ENCODE measurements around the gene BMERB1. TPM values are rescaled to one million over a fixed set of nuclear protein-coding genes. Genes with fewer than 3 reads are reported as not detected.

BMERB1 gene
- total and polyA plus RNA-seq, 2 experiments from 2014 or later, result 17.3 to 28.1 TPM

- TF ChIP-seq, protein P1, sequence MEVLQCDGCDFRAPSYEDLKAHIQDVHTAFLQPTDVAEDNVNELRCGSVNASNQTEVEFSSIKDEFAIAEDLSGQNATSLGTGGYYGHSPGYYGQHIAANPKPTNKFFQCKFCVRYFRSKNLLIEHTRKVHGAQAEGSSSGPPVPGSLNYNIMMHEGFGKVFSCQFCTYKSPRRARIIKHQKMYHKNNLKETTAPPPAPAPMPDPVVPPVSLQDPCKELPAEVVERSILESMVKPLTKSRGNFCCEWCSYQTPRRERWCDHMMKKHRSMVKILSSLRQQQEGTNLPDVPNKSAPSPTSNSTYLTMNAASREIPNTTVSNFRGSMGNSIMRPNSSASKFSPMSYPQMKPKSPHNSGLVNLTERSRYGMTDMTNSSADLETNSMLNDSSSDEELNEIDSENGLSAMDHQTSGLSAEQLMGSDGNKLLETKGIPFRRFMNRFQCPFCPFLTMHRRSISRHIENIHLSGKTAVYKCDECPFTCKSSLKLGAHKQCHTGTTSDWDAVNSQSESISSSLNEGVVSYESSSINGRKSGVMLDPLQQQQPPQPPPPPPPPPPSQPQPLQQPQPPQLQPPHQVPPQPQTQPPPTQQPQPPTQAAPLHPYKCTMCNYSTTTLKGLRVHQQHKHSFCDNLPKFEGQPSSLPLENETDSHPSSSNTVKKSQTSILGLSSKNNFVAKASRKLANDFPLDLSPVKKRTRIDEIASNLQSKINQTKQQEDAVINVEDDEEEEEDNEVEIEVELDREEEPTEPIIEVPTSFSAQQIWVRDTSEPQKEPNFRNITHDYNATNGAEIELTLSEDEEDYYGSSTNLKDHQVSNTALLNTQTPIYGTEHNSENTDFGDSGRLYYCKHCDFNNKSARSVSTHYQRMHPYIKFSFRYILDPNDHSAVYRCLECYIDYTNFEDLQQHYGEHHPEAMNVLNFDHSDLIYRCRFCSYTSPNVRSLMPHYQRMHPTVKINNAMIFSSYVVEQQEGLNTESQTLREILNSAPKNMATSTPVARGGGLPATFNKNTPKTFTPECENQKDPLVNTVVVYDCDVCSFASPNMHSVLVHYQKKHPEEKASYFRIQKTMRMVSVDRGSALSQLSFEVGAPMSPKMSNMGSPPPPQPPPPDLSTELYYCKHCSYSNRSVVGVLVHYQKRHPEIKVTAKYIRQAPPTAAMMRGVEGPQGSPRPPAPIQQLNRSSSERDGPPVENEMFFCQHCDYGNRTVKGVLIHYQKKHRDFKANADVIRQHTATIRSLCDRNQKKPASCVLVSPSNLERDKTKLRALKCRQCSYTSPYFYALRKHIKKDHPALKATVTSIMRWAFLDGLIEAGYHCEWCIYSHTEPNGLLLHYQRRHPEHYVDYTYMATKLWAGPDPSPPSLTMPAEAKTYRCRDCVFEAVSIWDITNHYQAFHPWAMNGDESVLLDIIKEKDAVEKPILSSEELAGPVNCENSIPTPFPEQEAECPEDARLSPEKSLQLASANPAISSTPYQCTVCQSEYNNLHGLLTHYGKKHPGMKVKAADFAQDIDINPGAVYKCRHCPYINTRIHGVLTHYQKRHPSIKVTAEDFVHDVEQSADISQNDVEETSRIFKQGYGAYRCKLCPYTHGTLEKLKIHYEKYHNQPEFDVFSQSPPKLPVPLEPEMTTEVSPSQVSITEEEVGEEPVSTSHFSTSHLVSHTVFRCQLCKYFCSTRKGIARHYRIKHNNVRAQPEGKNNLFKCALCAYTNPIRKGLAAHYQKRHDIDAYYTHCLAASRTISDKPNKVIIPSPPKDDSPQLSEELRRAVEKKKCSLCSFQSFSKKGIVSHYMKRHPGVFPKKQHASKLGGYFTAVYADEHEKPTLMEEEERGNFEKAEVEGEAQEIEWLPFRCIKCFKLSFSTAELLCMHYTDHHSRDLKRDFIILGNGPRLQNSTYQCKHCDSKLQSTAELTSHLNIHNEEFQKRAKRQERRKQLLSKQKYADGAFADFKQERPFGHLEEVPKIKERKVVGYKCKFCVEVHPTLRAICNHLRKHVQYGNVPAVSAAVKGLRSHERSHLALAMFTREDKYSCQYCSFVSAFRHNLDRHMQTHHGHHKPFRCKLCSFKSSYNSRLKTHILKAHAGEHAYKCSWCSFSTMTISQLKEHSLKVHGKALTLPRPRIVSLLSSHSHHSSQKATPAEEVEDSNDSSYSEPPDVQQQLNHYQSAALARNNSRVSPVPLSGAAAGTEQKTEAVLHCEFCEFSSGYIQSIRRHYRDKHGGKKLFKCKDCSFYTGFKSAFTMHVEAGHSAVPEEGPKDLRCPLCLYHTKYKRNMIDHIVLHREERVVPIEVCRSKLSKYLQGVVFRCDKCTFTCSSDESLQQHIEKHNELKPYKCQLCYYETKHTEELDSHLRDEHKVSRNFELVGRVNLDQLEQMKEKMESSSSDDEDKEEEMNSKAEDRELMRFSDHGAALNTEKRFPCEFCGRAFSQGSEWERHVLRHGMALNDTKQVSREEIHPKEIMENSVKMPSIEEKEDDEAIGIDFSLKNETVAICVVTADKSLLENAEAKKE (CRISPR knock-in tag; IDR thresholded peaks at IDR 0.05), result no peak
These were observed 12.2 kb upstream of the BMERB1 start (continued) for GRCh38 chr16:15422222-15422621.

DNA sequence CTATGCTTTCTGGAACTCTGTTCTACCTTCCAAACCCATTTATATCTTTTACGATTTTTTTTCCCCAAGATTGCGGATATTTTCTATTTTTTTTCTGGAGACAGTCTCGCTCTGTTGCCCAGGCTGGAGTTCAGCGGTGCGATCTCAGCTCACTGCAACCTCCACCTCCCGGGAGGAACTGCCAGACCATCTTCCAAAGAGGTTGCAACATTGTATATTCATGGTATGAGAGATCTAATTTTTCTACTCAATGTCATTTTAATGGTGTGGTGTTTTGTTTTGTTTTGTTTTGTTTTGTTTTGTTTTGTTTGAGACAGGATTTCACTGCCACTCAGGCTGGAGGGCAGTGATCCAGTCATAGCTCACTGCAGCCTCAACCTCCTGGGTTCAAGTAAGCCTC lies 8.5 kb upstream of the BMERB1 start:
- Histone ChIP-seq H3K36me3 (ENCODE audit: insufficient read depth) (no peaks in the 10 kb centered on the region), H3K79me2 (replicated peaks; ENCODE audit: insufficient read depth) (no peaks in the 10 kb centered on the region), H3K4me1 (ENCODE audit: insufficient read depth) (no peaks in the 10 kb centered on the region), H4K20me1 (replicated peaks; ENCODE audit: insufficient read depth) (no peaks in the 10 kb centered on the region), H3K9me2 (ENCODE audit: insufficient read depth) (no peaks in the 10 kb centered on the region), H3K27me3 (ENCODE audit: insufficient read depth) (no peaks in the 10 kb centered on the region), H2AFZ (0 out of 2 replicates have a peak overlapping the region, but pooled peaks have one; percentile 28), H3K4me2 (no peak overlapping the region), H3K27ac (ENCODE audit: low read depth) (no peak overlapping the region), H3F3A (replicated peaks; ENCODE audit: low read depth) (no peaks in the 10 kb centered on the region), H3K4me3 (no peak overlapping the region)
- Mint-ChIP-seq H3K27ac (no peak overlapping the region), H3K4me1 (no peaks in the 10 kb centered on the region), H3K36me3 (ENCODE audit: low read depth) (no peaks in the 10 kb centered on the region), H3K4me3 (no peak overlapping the region), H3K27me3 (ENCODE audit: insufficient read depth, low read depth, poor library complexity) (peaks cover 3% of the 10 kb centered on the region), H3K9me3 (no peaks in the 10 kb centered on the region)
- TF ChIP-seq EZH2phosphoT487 (IDR thresholded peaks at IDR 0.05; ENCODE audit: unreplicated experiment), result no peak
- no peak for DNase-seq (ENCODE audit: low spot score)
- no peak for ATAC-seq

GRCh38 chr16:15426796-15427195 lies 7.6 kb upstream of the BMERB1 start:
- H2AFZ ChIP-seq, result no peak overlapping the region
- TF ChIP-seq, protein P2, sequence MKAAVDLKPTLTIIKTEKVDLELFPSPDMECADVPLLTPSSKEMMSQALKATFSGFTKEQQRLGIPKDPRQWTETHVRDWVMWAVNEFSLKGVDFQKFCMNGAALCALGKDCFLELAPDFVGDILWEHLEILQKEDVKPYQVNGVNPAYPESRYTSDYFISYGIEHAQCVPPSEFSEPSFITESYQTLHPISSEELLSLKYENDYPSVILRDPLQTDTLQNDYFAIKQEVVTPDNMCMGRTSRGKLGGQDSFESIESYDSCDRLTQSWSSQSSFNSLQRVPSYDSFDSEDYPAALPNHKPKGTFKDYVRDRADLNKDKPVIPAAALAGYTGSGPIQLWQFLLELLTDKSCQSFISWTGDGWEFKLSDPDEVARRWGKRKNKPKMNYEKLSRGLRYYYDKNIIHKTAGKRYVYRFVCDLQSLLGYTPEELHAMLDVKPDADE (IDR thresholded peaks at IDR 0.05), result no peak
- TF ChIP-seq ZNF331 (CRISPR knock-in tag; IDR thresholded peaks at IDR 0.05; ENCODE audit: low read depth), result no peak
- TF ChIP-seq CREB1 (CRISPR knock-in tag; IDR thresholded peaks at IDR 0.05; ENCODE audit: low read depth), result no peak
- TF ChIP-seq, protein P3, sequence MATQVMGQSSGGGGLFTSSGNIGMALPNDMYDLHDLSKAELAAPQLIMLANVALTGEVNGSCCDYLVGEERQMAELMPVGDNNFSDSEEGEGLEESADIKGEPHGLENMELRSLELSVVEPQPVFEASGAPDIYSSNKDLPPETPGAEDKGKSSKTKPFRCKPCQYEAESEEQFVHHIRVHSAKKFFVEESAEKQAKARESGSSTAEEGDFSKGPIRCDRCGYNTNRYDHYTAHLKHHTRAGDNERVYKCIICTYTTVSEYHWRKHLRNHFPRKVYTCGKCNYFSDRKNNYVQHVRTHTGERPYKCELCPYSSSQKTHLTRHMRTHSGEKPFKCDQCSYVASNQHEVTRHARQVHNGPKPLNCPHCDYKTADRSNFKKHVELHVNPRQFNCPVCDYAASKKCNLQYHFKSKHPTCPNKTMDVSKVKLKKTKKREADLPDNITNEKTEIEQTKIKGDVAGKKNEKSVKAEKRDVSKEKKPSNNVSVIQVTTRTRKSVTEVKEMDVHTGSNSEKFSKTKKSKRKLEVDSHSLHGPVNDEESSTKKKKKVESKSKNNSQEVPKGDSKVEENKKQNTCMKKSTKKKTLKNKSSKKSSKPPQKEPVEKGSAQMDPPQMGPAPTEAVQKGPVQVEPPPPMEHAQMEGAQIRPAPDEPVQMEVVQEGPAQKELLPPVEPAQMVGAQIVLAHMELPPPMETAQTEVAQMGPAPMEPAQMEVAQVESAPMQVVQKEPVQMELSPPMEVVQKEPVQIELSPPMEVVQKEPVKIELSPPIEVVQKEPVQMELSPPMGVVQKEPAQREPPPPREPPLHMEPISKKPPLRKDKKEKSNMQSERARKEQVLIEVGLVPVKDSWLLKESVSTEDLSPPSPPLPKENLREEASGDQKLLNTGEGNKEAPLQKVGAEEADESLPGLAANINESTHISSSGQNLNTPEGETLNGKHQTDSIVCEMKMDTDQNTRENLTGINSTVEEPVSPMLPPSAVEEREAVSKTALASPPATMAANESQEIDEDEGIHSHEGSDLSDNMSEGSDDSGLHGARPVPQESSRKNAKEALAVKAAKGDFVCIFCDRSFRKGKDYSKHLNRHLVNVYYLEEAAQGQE (IDR thresholded peaks at IDR 0.05; ENCODE audit: unreplicated experiment), result no peak
- no peak for TF ChIP-seq CTCF (conservative IDR thresholded peaks at IDR 0.05; ENCODE audit: low read depth in 2 of 2)
- TF ChIP-seq POLR2AphosphoS5 (IDR thresholded peaks at IDR 0.05; ENCODE audit: low read depth), result no peak

More at GRCh38 chr16:15426796-15427195, 7.6 kb upstream of the BMERB1 start:
- H3K4me3 ChIP-seq, result no peak overlapping the region
- Mint-ChIP-seq H3K27me3 (ENCODE audit: insufficient read depth, low read depth, poor library complexity) (no peaks in the 10 kb centered on the region), H3K4me1 (no peaks in the 10 kb centered on the region), H3K4me3 (no peak overlapping the region), H3K36me3 (ENCODE audit: low read depth) (no peaks in the 10 kb centered on the region), H3K9me3 (no peaks in the 10 kb centered on the region), H3K27ac (no peak overlapping the region)
- H3K4me2 ChIP-seq, result no peak overlapping the region
- no peaks in the 10 kb centered on the region for H3K36me3 ChIP-seq (ENCODE audit: insufficient read depth)
- H3K27me3 ChIP-seq (ENCODE audit: insufficient read depth), result no peaks in the 10 kb centered on the region
- no peaks in the 10 kb centered on the region for H3K4me1 ChIP-seq (ENCODE audit: insufficient read depth)
- no peaks in the 10 kb centered on the region for H3F3A ChIP-seq (replicated peaks; ENCODE audit: low read depth)
- ATAC-seq (no peak), DNase-seq (ENCODE audit: low spot score) (no peak)
- no peaks in the 10 kb centered on the region for H4K20me1 ChIP-seq (replicated peaks; ENCODE audit: insufficient read depth)
- no peak overlapping the region for H3K27ac ChIP-seq (ENCODE audit: low read depth)
- no peaks in the 10 kb centered on the region for H3K79me2 ChIP-seq (replicated peaks; ENCODE audit: insufficient read depth)
- no peaks in the 10 kb centered on the region for H3K9me2 ChIP-seq (ENCODE audit: insufficient read depth)
